Kidney epithelial cell (primary cell): Measurements from ENCODE around the gene NHEJ1. TPM values are rescaled to one million over a fixed set of nuclear protein-coding genes. Genes with fewer than 3 reads are reported as not detected.

Experiments
- DNase-seq: peaks from one replicate; pipeline ENCODE4 v3.0.0-alpha.2; 2010; ENCODE audit warnings: low read depth
- H3K27me3 ChIP-seq: 2 replicates; pipeline ENCODE4 v1.6.0; 2011; ENCODE audit warnings: low read length; ENCODE audit not compliant: control insufficient read depth, insufficient read depth
- H3K36me3 ChIP-seq: 2 replicates; pipeline ENCODE4 v1.5.1; 2011; ENCODE audit warnings: low read length; ENCODE audit not compliant: control insufficient read depth, insufficient read depth
- H3K4me3 ChIP-seq: 2 replicates; pipeline ENCODE4 v1.5.1; 2011; ENCODE audit warnings: low read depth, mild to moderate bottlenecking, control low read depth, low read length
- CTCF ChIP-seq: IDR thresholded peaks from 2 replicates; pipeline ENCODE4 v1.5.1; 2011; ENCODE audit warnings: mild to moderate bottlenecking, moderate library complexity, low read length, control low read depth, inconsistent platforms; ENCODE audit not compliant: insufficient read depth, poor library complexity, severe bottlenecking
- total RNA-seq: library from RNA; depleted of rRNA; stranded (reverse); fragments of >200 nt; gene quantifications from 2 replicates; pipeline ENCODE4 v1.2.3, GENCODE V29; 2015

NHEJ1 gene
- total RNA-seq, 1 donor from 2014 or later: 16.1 TPM

GRCh38 chr2:219104107-219105035 lies 56.2 kb downstream of the NHEJ1 start:
- DNase-seq: no peak
- H3K27me3 ChIP-seq: no peaks in the 10 kb centered on the region
- no peak overlapping the region for H3K4me3 ChIP-seq
- no peaks in the 10 kb centered on the region for H3K36me3 ChIP-seq
- peak; percentile 75 for TF ChIP-seq CTCF

GRCh38 chr2:219099329-219099728 lies 61.3 kb downstream of the NHEJ1 start:
- Histone ChIP-seq H3K27me3 (no peaks in the 10 kb centered on the region), H3K36me3 (no peaks in the 10 kb centered on the region), H3K4me3 (no peak overlapping the region)
- TF ChIP-seq CTCF: no peak
- DNase-seq: no peak

- no peak for TF ChIP-seq CTCF
- H3K4me3 ChIP-seq: no peak overlapping the region
- no peaks in the 10 kb centered on the region for H3K36me3 ChIP-seq
- no peak for DNase-seq
- H3K27me3 ChIP-seq: no peaks in the 10 kb centered on the region
These were observed 65.1 kb downstream of the NHEJ1 start for GRCh38 chr2:219095406-219095935.

- no peak for TF ChIP-seq CTCF
- DNase-seq: no peak
- no peaks in the 10 kb centered on the region for H3K27me3 ChIP-seq
- no peak overlapping the region for H3K4me3 ChIP-seq
- no peaks in the 10 kb centered on the region for H3K36me3 ChIP-seq
These were observed 66.4 kb downstream of the NHEJ1 start for GRCh38 chr2:219094171-219094570.

GRCh38 chr2:219090436-219091299 lies 69.9 kb downstream of the NHEJ1 start:
- TF ChIP-seq CTCF: no peak
- Histone ChIP-seq H3K4me3 (no peak overlapping the region), H3K36me3 (no peaks in the 10 kb centered on the region)

More at GRCh38 chr2:219090436-219091299, 69.9 kb downstream of the NHEJ1 start:
- DNase-seq: no peak
- no peaks in the 10 kb centered on the region for H3K27me3 ChIP-seq
